Esophagus squamous epithelium (tissue), 5 donors: ENCODE measurements around the gene ENTPD5. TPM values are rescaled to one million over a fixed set of nuclear protein-coding genes. Genes with fewer than 3 reads are reported as not detected.

ENCODE experiments used
- DNase-seq: peaks from one replicate; lab custom pipeline; 2025; lab: John Stamatoyannopoulos, UW
- H3K27ac ChIP-seq, 4 donors: fragments of 200-600 bp; sonication (generic); one replicate each; pipeline ENCODE4 v1.5.1; 2016 to 2019; ENCODE audit warnings: mild to moderate bottlenecking in 1 of 4
- H3K27me3 ChIP-seq, 4 donors: fragments of 200-600 bp; sonication (generic); 1 replicate in 3 of 4; 2 replicates in 1 of 4; pipeline versions ENCODE4 v1.5.1 to v1.6.0; 2017 to 2021; ENCODE audit warnings: antibody characterized with exemption in 1 of 4
- H3K36me3 ChIP-seq, 3 donors: fragments of 200-600 bp; sonication (generic); one replicate each; pipeline ENCODE4 v1.5.1; 2016 to 2019
- H3K4me1 ChIP-seq, 3 donors: fragments of 200-600 bp; sonication (generic); one replicate each; pipeline ENCODE4 v1.5.1; 2017 to 2019
- H3K4me3 ChIP-seq, 4 donors: fragments of 200-600 bp; sonication (generic); 1 replicate in 3 of 4; 2 replicates in 1 of 4; pipeline ENCODE4 v1.5.1; 2016 to 2019; ENCODE audit warnings: mild to moderate bottlenecking in 2 of 4, moderate library complexity in 1 of 4
- H3K9me3 ChIP-seq, 3 donors: fragments of 200-600 bp; sonication (generic); one replicate each; pipeline ENCODE4 v1.5.1; 2016 to 2019
- POLR2A ChIP-seq, 4 donors: fragments of 450-650 bp; IDR thresholded peaks; one replicate each; pipeline ENCODE4 v1.6.1; 2017; ENCODE audit warnings: antibody characterized with exemption in 4 of 4, mild to moderate bottlenecking in 4 of 4, moderate library complexity in 3 of 4
- WGBS, 2 donors: methylation state at CpG; one replicate each; pipeline ENCODE4 v1.1.5; 2018; 5-methylcytosine and 5-hydroxymethylcytosine counted together
- intact Hi-C: fragments of 100-400 bp; cut with DNase I; formaldehyde crosslinking; loops from one replicate; pipeline ENCODE4 v1.15.0; 2022
- total RNA-seq, 4 donors: library from RNA; depleted of rRNA; stranded (reverse); fragments of >200 nt; gene quantifications; one replicate each; pipeline ENCODE4 v1.1.0, GENCODE V29; 2016
- TF ChIP-seq, protein P1 (sequence below), 6 experiments: fragments of 450-650 bp in 4 of 6; fragments of 200-600 bp in 2 of 6; sonication (generic) in 2 of 6; IDR thresholded peaks; one replicate each; pipeline ENCODE4 v1.5.1; 2016 to 2019; ENCODE audit warnings: antibody characterized with exemption in 6 of 6, mild to moderate bottlenecking in 4 of 6, moderate library complexity in 4 of 6
- donor health status: DM: yes; HTN: yes; CAD: no.

Gene ENTPD5
- total RNA-seq, 4 donors from 2014 or later: 9.3 to 16.9 (median 13.0) TPM

DNA sequence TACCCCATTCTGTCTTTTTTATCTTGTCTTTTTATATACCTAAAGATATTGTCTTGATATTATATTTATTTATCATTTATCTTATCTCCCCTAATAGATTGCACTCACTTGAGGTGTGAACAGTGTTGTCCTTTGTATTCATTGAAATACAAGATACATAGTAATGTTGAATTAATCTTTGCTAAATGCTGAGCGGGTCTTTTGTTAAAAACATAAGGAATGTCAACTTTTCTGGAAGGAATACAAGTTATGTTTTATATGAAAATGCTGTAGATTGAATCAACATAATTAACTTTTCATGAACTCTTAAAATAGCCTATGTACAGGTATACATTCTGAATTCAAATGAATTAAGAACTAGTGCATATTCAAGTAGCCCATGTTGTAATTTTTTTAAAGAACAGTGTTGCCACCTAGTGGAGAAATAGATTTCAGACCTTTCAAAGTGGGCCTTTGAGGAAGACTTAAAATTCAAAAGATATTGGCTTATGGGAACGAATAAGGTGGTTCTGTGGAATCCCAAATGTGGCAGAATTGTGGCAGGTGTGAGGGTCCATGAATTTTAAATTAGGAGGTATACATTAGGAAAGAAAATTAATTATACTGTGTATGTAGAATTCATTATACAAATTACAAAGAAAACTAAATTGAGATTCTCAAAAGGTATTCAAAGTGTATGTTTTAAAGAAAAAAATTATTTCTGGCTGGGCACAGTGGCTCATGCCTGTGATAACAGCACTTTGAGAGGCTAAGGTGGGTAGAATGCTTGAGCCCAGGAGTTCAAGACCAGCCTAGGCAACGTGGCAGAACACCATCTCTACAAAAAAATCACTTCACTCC is 19.2 kb upstream of the ENTPD5 start:
- Histone ChIP-seq H3K27me3 (no peaks in the 10 kb centered on the region), H3K4me3 (no peak overlapping the region), H3K36me3 (no peaks in the 10 kb centered on the region), H3K9me3 (no peaks in the 10 kb centered on the region), H3K4me1 (no peaks in the 10 kb centered on the region), H3K27ac (no peak overlapping the region)
- no peak for DNase-seq
- TF ChIP-seq, protein P1, sequence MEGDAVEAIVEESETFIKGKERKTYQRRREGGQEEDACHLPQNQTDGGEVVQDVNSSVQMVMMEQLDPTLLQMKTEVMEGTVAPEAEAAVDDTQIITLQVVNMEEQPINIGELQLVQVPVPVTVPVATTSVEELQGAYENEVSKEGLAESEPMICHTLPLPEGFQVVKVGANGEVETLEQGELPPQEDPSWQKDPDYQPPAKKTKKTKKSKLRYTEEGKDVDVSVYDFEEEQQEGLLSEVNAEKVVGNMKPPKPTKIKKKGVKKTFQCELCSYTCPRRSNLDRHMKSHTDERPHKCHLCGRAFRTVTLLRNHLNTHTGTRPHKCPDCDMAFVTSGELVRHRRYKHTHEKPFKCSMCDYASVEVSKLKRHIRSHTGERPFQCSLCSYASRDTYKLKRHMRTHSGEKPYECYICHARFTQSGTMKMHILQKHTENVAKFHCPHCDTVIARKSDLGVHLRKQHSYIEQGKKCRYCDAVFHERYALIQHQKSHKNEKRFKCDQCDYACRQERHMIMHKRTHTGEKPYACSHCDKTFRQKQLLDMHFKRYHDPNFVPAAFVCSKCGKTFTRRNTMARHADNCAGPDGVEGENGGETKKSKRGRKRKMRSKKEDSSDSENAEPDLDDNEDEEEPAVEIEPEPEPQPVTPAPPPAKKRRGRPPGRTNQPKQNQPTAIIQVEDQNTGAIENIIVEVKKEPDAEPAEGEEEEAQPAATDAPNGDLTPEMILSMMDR (IDR thresholded peaks at IDR 0.05): peak; percentile 50 to 72 (median 62)
- TF ChIP-seq POLR2A (IDR thresholded peaks at IDR 0.05): no peak
- WGBS, 2 donors: 57 to 63% methylated on average over 3 of the region's 3 CpGs
- intact Hi-C loops: no loop called here

DNA sequence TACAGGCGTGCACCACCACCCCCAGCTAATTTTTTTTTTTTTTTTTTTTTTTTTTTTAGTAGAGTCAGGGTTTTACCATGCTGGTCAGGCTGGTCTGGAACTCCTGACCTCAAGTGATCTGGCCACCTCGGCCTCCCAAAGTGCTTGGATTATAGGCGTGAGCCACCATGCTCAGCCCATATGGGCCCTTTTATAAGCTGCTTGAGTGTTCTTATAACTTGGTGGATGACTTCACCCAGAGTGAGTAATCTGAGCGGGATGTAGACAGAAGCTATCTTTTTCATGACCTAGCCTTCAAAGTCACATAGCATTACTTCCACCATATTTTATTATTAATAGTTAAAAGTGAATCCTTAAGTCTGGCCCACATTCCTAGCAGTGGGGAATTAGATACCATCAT is 16.5 kb upstream of the ENTPD5 start:
- DNase-seq: no peak
- TF ChIP-seq, protein P1 (IDR thresholded peaks at IDR 0.05): no peak
- TF ChIP-seq POLR2A (IDR thresholded peaks at IDR 0.05): no peak
- H3K36me3 ChIP-seq: no peaks in the 10 kb centered on the region
- WGBS, 2 donors: 97 to 100% methylated on average over 1 to 3 of the region's 4 CpGs
- H3K27me3 ChIP-seq: no peaks in the 10 kb centered on the region
- H3K4me3 ChIP-seq: no peak overlapping the region
- no peaks in the 10 kb centered on the region for H3K9me3 ChIP-seq
- no peaks in the 10 kb centered on the region for H3K4me1 ChIP-seq
- H3K27ac ChIP-seq: no peak overlapping the region
- intact Hi-C loops: no loop called here

DNA sequence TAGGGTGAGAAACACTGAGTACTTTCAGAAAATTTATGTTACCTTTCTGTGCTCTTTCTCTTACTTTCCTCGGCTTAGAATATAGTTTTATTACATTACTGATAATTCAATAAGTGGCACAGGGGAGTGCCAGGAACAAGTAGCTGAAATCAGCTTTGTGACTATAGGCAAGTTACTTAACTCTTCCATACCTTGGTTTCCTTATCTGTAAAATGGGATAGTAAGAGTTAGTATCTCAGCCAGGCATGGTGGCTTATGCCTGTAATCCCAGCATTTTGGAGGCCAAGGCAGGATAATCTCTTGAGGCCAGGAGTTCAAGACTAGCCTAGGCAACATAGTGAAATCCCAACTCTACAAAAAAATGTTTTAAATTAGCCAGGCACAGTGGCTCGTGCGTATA is 15.5 kb upstream of the ENTPD5 start:
- Histone ChIP-seq H3K36me3 (no peaks in the 10 kb centered on the region), H3K27me3 (no peaks in the 10 kb centered on the region), H3K4me3 (no peak overlapping the region), H3K27ac (no peak overlapping the region), H3K9me3 (no peaks in the 10 kb centered on the region), H3K4me1 (no peaks in the 10 kb centered on the region)
- intact Hi-C loops: no loop called here
- DNase-seq: no peak
- WGBS, 2 donors: 94 to 98% methylated on average over 3 of the region's 3 CpGs
- TF ChIP-seq, protein P1 (IDR thresholded peaks at IDR 0.05): no peak
- no peak for TF ChIP-seq POLR2A (IDR thresholded peaks at IDR 0.05)

DNA sequence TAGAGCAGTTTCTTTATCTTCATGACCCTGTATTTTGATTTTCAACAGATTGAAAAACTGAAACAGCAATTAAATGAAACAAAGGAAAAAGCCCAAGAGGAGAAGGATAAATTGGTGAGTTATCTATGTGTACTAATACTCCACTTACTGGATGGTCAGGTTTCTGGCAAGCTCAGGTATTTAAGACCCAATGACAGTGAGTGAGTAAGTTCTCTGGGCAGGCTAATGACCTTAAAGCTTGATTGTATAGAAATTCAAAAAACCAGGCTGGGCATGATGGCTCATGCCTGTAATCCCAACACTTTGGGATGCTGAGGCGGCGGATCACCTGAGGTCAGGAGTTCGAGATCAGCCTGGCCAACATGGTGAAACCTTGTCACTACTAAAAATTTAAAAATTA is 10.0 kb upstream of the ENTPD5 start:
- Histone ChIP-seq H3K4me1 (no peaks in the 10 kb centered on the region), H3K27me3 (no peaks in the 10 kb centered on the region), H3K4me3 (no peak overlapping the region), H3K36me3 (no peaks in the 10 kb centered on the region), H3K27ac (peak overlapping the region in 3 of 4 donors; percentile 24 to 42 (median 36)), H3K9me3 (no peaks in the 10 kb centered on the region)
- intact Hi-C loops: no loop called here
- no peak for DNase-seq
- WGBS, 2 donors: 72 to 80% methylated on average over 3 of the region's 3 CpGs
- no peak for TF ChIP-seq POLR2A (IDR thresholded peaks at IDR 0.05)
- TF ChIP-seq, protein P1 (IDR thresholded peaks at IDR 0.05): no peak

DNA sequence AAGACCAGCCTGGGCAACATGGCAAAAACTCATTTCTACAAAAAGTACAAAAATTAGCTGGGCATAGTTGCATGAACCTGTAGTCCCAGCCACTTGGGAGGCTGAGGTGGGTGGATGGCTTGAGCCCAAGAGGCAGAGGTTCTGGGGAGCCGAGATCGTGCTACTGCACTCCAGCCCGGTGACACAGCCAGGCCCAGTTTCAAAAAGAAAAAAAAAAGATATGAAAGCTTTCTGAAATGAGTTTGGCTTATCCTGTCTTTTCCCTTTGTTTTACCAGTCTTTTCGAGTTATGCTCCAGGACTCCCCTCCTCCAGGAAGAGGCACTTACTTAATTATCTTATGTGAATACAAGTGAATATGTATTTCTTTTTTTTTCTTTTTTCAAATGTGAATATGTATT is 3.3 kb upstream of the ENTPD5 start:
- Histone ChIP-seq H3K4me1 (peaks cover 0 to 19% (median 8%) of the 10 kb centered on the region in 3 donors), H3K9me3 (no peaks in the 10 kb centered on the region), H3K27ac (no peak overlapping the region), H3K27me3 (no peaks in the 10 kb centered on the region), H3K36me3 (no peaks in the 10 kb centered on the region), H3K4me3 (no peak overlapping the region)
- TF ChIP-seq POLR2A (IDR thresholded peaks at IDR 0.05): no peak
- TF ChIP-seq, protein P1 (IDR thresholded peaks at IDR 0.05): no peak
- 71 to 92% methylated on average over 4 of the region's 4 CpGs for WGBS, 2 donors
- DNase-seq: no peak
- intact Hi-C loops: no loop called here
